NCI-H526 treated with DMSO at 0.1 percent for 48 hours (cell line): ENCODE data around the gene EIF4E2.
"Not testable (repeated sequence)": the region's sequence is repeated elsewhere in the genome, so short reads cannot be mapped to it uniquely, and the experiment has no call there.

Experiments
- DNase-seq: peaks from one replicate; lab custom pipeline; 2025; lab: John Stamatoyannopoulos, UW

The EIF4E2 gene

DNA sequence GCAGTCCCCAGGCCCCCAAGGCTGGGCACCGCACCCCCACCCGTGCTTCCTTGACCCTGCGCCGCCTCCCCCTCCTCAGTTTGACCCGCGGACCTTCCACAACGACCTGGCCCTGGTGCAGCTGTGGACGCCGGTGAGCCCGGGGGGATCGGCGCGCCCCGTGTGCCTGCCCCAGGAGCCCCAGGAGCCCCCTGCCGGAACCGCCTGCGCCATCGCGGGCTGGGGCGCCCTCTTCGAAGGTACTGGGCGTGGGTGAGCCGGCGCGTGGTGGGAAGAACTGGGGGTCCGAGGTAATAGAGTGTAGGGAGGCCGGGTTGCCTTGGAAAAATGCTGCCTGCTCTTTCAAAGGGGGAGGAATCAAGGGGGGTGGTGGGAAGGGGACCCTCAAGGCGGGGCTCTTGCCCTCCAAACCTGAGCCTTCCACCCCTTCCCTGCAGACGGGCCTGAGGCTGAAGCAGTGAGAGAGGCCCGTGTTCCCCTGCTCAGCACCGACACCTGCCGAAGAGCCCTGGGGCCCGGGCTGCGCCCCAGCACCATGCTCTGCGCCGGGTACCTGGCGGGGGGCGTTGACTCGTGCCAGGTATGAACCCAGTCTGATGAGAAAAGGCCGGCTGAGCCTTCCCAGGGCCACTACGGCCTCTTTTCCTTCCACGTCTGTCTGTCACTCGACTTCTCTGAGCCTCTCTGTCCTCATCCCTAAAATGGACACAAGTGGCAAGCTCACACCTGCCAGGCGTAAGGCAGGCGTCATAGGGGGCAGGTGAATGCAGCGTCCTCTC, 27.7 kb upstream of the EIF4E2 start:
- no peak for DNase-seq

DNA sequence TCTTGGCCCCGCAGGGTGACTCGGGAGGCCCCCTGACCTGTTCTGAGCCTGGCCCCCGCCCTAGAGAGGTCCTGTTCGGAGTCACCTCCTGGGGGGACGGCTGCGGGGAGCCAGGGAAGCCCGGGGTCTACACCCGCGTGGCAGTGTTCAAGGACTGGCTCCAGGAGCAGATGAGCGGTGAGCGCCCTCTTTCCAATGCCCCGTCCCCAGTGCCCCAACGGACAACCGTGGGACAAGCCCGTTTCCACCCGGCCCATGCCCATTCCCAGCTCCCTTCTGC, 27.1 kb upstream of the EIF4E2 start:
- DNase-seq = no peak

DNA sequence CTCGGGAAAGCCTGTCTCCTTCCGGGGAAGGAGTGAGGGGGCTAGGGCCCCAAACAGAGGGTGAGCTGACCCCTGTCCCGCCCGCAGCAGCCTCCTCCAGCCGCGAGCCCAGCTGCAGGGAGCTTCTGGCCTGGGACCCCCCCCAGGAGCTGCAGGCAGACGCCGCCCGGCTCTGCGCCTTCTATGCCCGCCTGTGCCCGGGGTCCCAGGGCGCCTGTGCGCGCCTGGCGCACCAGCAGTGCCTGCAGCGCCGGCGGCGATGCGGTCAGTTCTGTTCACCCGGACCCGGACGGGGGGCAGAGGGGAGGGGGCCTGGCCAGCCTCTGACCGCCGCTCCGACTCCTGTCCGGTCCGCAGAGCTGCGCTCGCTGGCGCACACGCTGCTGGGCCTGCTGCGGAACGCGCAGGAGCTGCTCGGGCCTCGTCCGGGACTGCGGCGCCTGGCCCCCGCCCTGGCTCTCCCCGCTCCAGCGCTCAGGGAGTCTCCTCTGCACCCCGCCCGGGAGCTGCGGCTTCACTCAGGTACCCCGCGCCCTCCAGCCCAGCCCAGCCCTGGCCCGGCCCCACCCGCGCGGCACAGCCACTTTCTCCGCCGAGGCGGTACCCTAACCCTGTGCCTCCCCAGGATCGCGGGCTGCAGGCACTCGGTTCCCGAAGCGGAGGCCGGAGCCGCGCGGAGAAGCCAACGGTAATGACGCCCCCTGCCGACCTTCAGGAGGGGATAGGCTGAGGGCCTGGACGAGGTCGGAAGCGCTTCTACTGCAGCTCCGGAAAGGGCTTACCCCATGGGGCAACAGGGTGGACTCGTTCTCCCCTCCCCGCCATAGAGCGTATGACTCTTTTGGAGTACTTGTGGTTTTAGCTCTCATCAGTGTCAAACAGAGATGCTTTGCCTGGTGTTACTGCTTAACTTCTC, 26.5 kb upstream of the EIF4E2 start:
- no peak for DNase-seq

DNA sequence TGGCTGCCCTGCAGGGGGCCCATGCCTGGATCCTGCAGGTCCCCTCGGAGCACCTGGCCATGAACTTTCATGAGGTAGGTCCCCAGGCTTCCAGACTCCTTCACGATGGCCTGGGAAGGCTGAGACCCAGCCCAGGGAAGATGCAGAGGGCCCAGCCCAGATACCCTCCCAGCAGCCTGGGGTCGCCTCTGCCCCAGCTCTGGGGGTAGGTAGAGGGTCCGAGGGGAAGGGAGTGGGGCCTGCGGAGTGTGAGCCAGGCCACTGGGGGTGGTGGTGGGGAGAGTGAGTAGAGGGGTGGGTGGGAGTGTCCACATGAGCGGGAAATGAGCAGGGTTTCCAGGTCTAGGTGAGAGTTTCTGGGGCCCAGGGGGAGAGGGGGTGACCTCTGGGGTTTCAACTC, 25.7 kb upstream of the EIF4E2 start:
- no peak for DNase-seq

DNA sequence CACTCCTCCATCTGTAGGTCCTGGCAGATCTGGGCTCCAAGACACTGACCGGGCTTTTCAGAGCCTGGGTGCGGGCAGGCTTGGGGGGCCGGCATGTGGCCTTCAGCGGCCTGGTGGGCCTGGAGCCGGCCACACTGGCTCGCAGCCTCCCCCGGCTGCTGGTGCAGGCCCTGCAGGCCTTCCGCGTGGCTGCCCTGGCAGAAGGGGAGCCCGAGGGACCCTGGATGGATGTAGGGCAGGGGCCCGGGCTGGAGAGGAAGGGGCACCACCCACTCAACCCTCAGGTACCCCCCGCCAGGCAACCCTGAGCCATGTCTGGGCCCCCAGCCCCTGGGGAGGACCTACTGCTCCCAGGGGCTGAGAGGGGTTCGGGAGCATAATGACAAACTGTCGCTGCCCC, 25.3 kb upstream of the EIF4E2 start:
- no peak for DNase-seq

DNA sequence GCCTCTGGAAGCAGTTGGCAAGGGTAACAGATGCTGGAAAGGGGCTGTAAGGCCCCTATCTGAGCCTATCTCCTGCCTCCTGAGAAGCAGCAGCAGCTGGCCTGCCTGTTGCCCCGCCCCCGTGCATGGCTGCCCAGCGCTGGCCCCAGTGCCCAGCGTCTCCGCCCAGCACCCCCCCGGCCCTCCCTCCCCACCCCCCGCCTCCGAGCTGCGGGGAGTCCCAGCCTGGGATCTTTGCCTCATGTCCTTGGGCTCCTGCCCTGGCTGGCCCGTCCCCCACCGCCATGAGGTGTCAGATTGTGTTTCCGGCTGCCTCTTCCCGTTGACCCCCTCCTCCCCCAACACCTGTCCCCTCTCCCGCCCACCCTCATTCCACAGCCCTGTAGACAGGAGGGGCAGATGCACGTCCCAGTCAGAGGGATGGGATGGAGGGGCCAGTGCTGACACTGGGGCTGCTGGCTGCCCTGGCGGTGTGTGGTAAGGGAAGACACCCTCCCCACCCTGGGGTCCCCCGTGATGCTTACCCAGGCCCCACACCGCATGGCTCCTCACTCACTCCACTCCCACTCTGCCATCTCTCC, 24.6 kb upstream of the EIF4E2 start, which contains the start of gene CHRND:
Gene CHRND (plus strand): TSS at position 370 of the 581 bp plus-strand sequence. CDS start 56 bp downstream, at position 426.
- no peak for DNase-seq

DNA sequence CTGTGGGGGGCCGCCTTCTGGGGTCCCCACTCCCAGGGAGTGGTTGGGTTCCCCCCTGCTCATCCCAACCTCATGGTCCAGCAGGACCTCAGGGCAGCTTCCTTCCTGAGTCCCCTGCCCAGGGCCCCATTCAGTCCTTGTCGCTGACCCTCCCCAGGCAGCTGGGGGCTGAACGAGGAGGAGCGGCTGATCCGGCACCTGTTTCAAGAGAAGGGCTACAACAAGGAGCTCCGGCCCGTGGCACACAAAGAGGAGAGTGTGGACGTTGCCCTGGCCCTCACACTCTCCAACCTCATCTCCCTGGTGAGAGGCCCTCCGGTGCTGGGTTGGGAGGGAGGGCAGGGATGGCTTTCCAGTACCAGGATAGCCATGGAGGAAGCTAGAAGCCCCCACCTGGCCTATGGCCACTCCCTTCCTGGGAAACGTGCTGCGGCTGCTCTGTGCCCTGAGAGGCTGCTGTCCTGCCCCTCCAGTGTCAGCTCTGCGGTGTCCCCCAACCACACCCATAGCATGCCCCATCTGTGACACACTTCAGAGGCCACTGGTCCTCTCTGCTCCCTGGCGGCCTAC, 24.0 kb upstream of the EIF4E2 start:
- DNase-seq = no peak

DNA sequence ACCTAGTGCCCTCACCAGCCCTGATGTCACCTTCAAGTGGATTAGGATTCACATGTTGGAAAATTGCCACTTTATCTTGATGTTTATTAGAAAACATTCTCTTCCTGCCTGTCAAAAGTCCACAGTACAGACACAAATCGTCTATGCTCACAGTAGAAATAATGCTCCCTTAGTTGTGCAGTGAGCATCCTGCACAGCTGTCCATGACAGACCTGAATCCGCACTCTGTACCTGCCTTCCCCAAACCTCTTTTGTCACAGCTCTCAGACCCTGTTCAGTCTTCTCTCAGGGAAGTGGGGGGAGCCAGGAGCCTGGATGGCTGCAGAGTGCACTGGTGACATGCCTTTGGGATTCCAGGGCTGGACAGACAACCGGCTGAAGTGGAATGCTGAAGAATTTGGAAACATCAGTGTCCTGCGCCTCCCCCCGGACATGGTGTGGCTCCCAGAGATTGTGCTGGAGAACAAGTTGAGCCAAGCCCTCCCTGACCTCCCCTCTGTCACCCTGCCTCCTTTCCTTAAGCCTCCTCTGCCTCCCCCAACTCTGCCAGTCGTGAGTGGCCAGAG, 22.5 kb upstream of the EIF4E2 start:
- DNase-seq = no peak

DNA sequence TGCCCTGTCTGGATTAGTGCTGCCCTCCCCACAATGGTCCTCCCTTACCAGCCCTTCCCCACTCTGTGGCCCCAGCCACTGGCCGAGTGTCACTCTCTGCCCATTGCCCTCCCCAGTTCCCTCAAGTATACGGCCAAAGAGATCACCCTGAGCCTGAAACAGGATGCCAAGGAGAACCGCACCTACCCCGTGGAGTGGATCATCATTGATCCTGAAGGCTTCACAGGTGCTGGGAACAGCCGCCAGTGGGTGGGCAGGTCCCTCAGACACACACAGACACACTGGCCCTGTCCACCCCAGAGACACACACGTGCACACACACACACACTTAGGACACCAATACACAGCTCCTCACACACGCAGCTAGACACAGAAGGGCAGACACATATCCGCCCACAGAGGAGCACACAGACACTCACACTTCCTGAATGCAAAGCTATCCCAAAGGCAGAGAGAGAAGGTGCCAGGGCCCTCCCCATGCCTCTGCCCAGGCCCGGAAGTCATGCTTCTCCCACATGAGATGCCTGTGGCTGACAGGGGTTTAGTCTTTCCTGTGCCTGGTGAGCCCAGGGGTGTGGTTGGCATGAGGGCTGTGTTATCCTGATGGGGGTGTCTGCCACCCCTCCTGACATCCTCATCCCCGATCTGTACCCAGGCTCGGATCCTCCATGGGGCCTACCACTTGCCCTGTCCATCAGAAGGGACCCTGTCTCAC, 21.6 kb upstream of the EIF4E2 start:
- no peak for DNase-seq

DNA sequence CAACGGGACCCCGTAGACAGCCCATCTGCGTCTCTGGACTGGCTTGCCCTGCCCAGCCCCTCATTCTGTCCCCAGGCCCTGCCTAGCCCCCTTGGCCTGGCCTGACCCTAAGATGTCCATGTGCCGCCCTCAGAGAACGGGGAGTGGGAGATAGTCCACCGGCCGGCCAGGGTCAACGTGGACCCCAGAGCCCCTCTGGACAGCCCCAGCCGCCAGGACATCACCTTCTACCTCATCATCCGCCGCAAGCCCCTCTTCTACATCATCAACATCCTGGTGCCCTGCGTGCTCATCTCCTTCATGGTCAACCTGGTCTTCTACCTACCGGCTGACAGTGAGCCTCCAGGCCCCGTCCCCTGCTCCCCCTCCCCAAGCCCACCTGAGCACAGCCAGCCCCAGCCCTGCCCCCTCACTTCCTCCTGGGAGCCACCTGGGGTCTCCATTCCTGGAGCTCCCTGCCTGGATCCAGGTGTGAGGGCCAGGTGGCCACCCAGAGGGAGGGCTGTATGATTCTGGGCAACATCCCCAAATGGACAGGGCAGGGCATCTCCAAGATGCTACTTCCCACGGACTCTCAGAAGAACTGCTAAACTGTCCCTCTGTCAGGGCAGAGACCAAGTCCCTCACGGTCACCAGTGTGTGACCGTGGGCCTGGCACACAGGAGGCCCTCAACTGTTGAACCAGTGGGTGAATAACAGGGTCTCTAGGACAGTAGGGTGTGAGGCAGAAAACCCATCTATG, 20.5 kb upstream of the EIF4E2 start:
- DNase-seq = no peak

DNA sequence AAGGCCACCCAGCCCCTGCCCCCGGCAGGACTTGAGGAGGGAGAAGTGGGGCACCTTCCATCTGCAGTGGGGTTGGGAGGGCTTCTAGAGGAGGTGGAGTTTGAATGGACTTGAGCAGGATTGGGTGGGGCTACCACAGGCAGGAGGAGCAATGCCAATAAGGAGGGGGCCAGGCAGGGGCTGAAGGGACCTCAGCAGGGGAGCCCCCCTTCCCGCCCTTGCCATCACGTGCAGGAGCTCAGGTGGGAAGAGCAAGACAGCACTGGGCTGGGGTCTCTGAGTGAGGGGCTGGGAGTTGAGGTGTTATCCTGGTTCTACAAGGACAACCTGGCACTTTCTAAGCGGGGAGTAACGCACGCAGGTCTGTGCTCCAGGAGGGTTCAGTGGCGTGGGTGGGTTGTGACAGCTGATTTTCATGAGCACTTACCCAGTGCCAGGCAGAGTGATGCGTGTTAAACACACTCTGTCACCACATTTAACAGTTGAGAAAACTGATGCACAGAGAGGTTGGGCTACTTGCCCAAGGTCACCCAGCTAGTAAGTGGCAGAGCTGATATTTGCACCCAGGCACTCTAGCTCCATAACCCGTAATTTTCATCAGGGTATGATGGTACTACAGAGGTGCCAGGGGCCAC, 19.7 kb upstream of the EIF4E2 start:
- no peak for DNase-seq

DNA sequence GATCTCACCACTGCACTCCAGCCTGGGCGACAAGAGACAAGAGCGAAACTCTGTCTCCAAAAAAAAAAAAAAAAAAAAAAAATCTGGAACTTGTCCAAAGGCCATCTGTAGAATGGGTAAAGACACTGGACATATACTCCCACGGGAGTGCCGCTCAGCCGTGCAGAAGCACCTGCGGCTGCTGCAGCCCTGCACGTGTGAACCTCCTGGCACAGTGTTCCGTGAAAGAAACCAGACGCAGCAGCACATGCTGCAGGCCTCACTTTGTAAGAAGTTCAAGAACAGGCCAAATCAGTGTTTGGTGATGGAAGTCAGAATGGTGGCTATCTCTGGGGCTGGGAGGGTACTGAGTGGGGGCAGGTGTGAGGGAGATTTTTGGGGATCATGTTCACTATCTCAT, 18.1 kb upstream of the EIF4E2 start:
- DNase-seq = no peak

DNA sequence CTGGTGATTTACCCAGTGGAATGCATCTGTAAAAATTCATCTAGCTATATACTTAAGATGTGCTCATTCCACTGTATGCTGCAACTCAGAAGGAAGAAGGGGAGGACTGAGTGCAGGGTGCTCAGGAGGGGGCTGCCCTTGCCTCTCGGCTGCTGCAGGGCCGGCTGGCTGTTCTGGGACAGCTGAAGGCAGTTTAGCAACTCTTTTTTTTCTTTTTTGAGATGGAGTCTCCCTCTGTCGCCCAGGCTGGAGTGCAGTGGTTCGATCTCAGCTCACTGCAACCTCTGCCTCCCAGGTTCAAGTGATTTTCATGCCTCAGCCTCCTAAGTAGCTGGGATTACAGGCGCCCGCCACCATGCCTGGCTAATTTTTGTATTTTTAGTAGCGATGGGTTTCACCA, 17.7 kb upstream of the EIF4E2 start:
- not testable (repeated sequence) for DNase-seq

DNA sequence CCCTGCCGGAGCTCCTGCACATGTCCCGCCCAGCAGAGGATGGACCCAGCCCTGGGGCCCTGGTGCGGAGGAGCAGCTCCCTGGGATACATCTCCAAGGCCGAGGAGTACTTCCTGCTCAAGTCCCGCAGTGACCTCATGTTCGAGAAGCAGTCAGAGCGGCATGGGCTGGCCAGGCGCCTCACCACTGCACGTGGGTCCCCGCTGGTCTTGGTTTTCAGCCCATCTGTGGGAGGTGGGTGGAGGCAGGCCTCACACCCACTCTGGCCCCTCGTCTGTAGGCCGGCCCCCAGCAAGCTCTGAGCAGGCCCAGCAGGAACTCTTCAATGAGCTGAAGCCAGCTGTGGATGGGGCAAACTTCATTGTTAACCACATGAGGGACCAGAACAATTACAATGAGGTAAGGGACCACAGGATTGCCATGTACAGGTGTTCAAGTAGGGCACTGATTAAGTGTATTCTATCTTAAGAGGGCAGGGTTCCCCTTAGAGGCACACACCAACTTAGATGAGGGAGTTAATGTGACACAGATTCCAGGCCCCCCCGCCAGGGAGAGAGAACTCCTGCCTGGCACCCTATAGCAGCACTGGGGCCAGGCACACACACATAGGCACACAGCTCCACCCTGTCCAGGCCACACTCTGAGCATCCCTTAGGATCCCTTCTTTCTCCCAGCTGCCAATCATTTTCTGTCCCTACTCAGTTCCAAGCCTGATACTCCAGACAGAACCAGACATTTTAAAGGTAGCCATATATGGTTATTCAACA, 16.4 kb upstream of the EIF4E2 start:
- DNase-seq = no peak

DNA sequence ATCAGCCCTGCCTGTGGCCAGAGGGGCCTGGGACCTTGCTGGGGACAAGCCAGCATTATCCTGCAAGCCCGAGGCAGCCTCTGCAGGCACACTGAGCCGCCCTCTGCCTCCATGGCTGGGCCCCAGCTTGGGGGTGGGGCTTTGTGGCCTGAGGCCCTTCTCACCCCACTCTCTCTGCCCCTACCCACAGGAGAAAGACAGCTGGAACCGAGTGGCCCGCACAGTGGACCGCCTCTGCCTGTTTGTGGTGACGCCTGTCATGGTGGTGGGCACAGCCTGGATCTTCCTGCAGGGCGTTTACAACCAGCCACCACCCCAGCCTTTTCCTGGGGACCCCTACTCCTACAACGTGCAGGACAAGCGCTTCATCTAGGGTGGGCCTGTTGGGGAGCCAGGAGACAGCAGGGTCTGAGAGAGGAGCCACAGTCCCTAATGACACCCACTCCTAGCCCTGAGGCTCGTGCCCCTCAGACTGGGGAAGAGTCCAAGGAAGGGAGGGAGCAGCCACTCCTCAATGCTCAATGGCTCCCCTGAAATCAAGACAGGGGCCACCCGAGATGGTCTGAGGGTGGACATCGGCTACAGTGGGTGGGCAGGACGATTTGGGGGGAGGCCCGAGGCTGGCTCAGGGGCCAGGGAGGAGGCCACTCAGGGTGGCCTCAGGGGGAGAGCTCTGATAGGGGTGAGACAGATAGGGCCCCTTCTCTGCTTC, 15.4 kb upstream of the EIF4E2 start:
- no peak for DNase-seq

DNA sequence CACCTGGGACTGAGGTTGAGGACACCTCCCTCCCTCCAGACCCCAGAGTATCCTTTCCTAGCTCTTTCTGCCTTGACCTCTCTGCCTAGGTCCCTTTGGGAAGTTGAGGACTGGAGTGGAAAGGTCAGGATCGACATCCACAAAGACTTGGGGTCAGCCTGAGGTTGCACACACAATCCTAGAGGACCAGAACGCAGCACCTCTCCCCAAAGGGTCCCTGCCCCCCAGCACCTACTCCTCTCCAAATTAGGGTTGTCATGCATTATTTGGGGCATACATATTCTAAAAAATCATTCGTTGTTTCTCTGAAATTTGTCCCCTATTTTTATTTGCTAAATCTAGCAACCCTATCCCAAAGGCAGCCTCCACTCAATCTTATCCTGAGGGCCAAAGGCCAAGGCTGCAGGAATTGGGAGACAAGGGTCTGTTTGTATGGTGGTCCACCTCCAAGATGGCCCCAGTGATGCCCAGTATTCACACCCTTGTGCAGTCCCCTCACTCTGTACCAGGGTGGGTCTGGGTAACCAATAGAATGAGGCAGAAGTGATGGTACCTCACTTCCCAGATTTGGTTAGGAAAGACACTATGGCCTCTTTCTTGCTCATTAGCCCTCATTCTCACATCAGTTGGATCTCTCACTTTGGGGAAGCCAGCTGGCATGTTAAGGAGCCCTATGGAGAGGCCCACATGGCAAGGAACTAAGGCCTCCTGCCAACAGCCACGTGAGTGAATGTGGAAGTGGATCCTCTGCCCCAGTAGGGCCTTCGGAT, 14.5 kb upstream of the EIF4E2 start:
- no peak for DNase-seq

DNA sequence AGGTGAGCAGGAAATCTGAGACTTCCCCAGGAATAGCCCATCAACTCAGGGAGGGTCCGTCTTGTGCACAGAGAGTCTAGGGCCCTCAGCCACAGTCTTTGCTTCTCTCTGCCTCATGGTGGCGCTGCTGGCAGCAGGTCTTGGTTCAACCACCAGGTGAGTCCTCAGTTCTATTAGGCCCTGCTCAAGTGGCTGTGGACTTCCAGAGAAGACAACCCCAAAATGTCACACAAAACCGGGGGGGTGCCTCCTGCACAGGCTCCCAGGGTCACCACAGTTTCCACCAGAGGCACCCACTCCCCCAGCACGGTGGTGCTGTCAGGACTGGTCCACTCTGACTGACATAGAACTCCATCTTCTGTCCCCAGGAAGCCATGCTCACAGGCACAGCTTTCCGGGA, 13.4 kb upstream of the EIF4E2 start:
- DNase-seq = no peak

DNA sequence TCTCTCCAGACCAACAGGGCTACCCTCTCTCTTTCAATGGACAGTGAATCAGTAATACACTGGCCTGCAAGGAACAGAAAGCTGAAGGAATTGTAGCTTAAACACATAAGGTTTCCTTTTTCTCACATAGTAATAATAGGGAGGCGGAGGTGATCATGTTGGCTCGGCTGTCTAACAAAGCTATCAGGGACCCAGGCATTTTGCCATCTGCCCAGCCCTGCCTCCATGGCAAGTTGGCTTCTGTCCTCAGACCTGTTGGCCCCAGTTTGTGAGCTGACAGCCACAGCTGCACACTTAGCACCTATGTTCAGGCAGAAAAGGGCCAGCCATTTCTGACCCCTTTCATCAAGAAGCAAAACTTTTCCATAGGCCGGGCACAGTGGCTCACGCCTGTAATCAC, 13.0 kb upstream of the EIF4E2 start:
- DNase-seq = no peak
